Activated CD4-positive, alpha-beta T cell treated with anti-CD3 and anti-CD28 coated beads, Interleukin-2, amount 50 U/mL, for 24 hours (primary cell): ENCODE data around the gene ABHD14A.

Experiments used
- DNase-seq, 2 donors: peaks; one replicate each; pipeline ENCODE4 v3.0.0-alpha.2; 2020; ENCODE audit warnings: low read depth in 1 of 2, low spot score in 1 of 2

The ABHD14A gene

GRCh38 chr3:51955893-51956770 lies 18.7 kb upstream of the ABHD14A start:
- no peak for DNase-seq

- DNase-seq: no peak
These were observed 17.2 kb upstream of the ABHD14A start for GRCh38 chr3:51957520-51958205.

GRCh38 chr3:51958603-51959521 lies 16.0 kb upstream of the ABHD14A start:
- DNase-seq: no peak

- DNase-seq: no peak
These were observed 15.2 kb upstream of the ABHD14A start for GRCh38 chr3:51959651-51960050.

- no peak for DNase-seq
These were observed 14.5 kb upstream of the ABHD14A start for GRCh38 chr3:51960386-51960785.

GRCh38 chr3:51961011-51961410 lies 13.9 kb upstream of the ABHD14A start:
- DNase-seq: no peak

GRCh38 chr3:51961602-51962569 lies 13.0 kb upstream of the ABHD14A start:
- no peak for DNase-seq

GRCh38 chr3:51962854-51963530 lies 11.9 kb upstream of the ABHD14A start:
- DNase-seq: no peak

- DNase-seq: no peak
These were observed 10.9 kb upstream of the ABHD14A start for GRCh38 chr3:51963951-51964451.

- no peak for DNase-seq
These were observed 10.3 kb upstream of the ABHD14A start for GRCh38 chr3:51964521-51964920.

GRCh38 chr3:51966016-51966415 lies 8.8 kb upstream of the ABHD14A start:
- no peak for DNase-seq

GRCh38 chr3:51966486-51966885 lies 8.4 kb upstream of the ABHD14A start:
- DNase-seq: no peak

- no peak for DNase-seq
These were observed 7.9 kb upstream of the ABHD14A start for GRCh38 chr3:51966922-51967383.

- DNase-seq: no peak
These were observed 7.3 kb upstream of the ABHD14A start, which contains the start of gene PCBP4 for GRCh38 chr3:51967384-51968169. Gene PCBP4, minus strand, starts transcription at chr3:51967454. Its CDS starts 6,214 bp downstream, at chr3:51961240.

GRCh38 chr3:51968170-51968775 lies 6.6 kb upstream of the ABHD14A start:
- no peak for DNase-seq

- DNase-seq: no peak
These were observed 5.8 kb upstream of the ABHD14A start for GRCh38 chr3:51968883-51969678.

GRCh38 chr3:51969841-51970240 lies 5.0 kb upstream of the ABHD14A start:
- no peak for DNase-seq
